HG03521 (cell line): ENCODE measurements around the gene POLE2.
"Not testable (repeated sequence)": the region's sequence is repeated elsewhere in the genome, so short reads cannot be mapped to it uniquely, and the experiment has no call there.

Experiments used
- ATAC-seq: cut with Tn5 transposase; IDR thresholded peaks from one replicate; pipeline ENCODE4 v1.9.1; 2021; ENCODE audit warnings: mild to moderate bottlenecking, moderate library complexity; ENCODE audit not compliant: unreplicated experiment

The POLE2 gene, protein sequence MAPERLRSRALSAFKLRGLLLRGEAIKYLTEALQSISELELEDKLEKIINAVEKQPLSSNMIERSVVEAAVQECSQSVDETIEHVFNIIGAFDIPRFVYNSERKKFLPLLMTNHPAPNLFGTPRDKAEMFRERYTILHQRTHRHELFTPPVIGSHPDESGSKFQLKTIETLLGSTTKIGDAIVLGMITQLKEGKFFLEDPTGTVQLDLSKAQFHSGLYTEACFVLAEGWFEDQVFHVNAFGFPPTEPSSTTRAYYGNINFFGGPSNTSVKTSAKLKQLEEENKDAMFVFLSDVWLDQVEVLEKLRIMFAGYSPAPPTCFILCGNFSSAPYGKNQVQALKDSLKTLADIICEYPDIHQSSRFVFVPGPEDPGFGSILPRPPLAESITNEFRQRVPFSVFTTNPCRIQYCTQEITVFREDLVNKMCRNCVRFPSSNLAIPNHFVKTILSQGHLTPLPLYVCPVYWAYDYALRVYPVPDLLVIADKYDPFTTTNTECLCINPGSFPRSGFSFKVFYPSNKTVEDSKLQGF

DNA sequence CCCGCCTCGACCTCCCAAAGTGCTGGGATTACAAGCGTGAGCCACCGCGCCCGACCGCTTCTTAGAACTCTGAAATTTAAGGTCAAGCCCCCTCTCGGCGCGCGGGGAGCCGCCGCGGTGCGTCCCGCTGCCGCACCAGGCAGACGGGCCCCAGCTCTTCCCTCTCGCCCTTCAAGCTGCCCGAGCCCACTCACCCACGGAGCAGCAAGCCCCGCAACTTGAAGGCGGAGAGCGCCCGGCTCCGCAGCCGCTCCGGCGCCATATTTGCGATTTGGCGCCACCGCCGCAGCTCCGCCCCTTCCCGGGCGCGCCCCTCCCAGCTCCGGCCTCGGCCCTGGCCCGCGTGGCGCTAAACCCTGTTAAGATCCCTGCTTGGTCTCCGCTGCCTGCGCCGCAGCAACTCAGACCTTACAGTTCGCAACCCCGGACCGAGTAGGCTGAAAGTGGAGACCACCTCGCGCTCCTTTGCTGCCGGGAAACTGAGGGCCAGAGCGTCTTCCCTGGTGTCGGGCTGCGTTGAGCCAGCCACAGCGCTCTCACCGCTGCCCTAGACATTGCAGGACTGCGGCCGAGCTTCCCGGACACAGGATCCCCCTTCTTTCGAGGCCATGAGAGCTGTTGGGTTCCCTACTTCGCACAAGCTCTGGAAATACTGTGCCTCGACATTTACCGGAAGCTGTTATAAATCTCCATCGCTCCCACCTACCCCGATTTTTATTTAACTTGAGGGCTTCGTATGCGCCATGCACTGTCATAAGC lies at the start of gene POLE2:
Gene POLE2 (minus strand): TSS at position 273 of the 759 bp plus-strand sequence. CDS start 11 bp downstream, at position 262.
- peak; percentile 85 for ATAC-seq

DNA sequence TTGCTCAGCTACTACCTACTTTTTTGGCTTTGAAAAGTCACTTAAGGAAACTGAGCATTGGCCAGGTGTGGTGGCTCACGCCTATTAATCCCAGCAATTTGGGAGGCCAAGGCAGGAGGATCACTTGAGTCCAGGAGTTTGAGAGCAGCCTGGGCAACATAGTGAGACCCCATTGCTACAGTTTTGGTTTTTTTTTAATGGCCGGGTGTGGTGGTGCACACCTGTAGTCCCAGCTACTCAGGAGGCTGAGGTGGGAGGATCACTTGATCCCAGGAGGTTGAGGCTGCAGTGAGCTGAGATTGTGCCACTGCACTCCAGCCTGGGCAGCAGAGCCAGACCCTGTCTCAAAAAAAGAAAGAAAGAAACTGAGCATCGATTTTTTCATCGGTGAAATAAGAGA lies 47.7 kb upstream of the POLE2 start:
- ATAC-seq: not testable (repeated sequence)

DNA sequence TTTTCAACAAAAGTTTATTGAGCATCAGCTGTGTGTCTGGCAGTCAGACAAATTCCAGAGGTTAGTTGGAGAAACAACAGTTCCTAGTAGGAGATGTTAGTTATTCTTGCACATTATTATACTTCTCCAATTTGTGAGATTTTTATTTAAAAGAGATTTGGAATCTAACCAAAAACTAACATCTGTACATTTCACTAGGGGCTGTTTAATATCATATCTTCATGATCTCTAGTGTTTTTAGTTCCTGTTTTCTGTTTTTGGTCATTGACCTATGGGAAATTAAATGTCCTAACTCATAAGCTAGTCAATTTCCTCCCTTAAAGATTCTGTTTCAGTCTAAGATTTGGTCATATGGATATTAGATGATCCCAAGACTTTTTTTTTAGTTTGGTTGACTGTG lies 45.8 kb upstream of the POLE2 start:
- no peak for ATAC-seq

DNA sequence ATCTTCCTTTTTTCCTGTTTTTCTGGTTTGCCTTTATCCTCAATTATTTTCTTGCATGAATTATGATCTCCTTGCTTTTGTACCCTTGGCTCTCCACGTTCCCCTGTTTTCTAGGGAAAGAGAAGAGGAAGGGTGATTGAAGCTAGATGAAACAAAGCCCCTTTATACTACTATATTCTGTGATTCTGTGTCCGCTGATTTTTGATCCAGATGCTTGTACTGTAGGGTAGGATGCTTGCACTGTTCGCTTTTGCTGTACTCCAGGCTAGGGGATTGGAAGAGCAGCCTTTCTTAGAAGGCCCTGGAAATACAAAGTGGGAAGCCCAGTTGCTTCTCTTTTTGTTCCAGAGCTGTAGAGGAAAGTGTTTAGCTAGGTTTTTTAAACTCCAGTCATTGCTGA lies 44.9 kb upstream of the POLE2 start:
- no peak for ATAC-seq

DNA sequence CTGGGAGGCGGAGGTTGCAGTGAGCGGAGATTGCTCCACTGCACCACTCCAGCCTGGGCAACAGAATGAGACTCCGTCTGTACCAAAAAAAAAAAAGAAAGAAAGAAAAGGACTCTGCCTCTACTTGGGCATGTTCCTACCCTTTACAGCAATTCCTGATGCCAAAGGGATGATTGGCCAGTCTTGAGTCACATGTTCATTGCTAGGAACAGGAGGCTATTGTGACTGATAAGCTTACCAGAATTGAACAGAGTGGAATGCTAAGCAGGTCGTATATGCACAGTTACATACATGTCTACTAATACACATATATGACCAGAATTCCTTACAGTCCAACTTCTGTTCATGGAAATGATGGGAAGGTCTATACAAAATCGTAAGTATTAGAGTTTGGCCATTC lies 39.2 kb upstream of the POLE2 start:
- no peak for ATAC-seq

DNA sequence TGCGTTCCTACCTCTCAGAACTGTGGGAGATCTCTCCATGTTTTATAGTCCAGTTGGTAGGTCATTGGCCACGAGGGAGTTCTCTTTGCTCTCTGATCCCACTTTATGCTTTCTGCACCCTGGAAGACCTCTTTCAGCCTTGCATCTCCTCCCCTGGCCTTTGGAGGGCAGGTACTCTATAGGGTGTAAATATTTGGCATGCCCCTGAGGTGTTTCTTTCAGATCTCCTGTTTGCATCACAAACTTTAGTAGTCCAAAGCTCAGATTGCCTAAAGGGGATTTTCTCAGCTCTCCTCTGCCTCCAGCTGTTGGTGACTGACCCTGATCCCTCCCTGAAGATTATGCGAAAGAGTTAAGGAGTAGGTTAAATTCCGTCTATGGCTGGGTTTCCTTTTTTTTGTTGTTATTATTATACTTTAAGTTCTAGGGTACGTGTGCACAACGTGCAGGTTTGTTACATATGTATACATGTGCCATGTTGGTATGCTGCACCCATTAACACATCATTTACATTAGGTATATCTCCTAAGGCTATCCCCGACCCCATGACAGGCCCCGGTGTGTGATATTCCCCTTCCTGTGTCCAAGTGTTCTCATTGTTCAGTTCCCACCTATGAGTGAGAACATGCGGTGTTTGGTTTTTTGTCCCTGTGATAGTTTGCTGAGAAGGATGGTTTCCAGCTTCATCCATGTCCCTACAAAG lies 33.9 kb upstream of the POLE2 start:
- ATAC-seq: not testable (repeated sequence)

DNA sequence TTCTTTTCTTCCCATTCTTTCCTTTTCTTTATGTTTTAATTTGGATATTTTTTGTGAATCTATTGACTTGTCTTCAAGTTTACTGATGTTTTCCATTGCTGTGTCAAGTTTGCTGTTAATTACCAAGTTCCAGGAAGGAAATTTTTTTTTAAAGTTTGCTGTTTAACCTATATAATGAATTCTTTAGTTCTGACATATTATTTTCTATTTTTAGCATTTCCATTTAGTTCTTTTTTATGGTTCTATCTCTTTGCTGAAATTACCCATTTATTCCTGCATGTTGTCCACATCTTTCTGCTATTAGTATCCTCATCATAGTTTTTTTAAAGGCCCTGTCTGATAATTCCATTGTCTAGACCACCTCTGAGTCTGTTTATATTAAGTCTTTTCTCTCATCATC lies 32.7 kb upstream of the POLE2 start:
- ATAC-seq: no peak

DNA sequence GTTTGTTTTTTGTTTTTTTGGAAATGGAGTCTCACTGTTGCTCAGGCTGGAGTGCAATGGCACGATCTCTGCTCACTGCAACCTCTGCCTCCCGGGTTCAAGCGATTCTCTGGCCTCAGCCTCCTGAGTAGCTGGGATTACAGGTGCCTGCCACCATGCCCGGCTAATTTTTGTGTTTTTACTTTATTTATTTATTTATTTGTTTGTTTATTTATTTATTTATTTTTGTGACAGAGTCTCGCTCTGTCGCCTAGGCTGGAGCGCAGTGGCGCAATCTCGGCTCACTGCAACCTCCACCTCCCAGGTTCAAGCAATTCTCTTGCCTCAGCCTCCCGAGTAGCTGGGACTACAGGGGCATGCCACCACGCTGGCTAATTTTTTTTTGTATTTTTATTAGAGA lies 23.0 kb upstream of the POLE2 start:
- ATAC-seq: not testable (repeated sequence)

DNA sequence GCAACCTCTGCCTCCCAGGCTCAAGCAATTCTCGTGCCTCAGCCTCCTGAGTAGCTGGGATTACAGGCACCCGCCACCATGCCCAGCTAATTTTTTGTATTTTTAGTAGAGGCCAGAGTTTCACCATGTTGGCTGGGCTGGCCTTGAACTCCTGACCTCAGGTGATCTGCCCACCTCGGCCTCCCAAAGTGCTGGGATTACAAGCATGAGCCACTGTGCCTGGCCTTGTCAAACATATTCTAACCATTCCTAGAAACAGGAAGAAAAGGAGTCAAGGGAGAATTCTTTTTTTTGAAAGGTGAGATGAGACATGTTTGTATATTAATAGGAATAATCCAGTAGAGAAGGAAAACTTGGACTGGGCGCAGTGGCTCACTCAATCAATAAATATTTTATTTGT lies 16.5 kb upstream of the POLE2 start:
- ATAC-seq: not testable (repeated sequence)

DNA sequence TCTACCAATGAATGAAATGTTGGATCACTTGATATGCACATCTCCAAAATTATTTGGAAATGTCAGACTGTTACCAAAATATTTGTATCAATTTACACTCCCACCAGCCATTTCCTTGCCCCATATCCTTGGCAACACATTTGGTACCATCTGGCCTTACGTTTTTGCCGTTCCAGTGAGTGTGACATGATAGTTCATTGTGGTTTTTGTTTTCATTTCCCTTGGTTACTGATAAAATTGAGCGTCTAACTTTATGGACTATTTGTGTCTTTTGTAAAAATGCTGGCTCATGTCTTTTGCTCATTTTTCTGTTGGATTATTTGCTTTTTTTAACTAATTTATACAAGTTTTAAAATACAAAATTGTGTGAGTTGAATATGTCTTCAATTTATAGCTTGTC lies 16.0 kb upstream of the POLE2 start:
- ATAC-seq: no peak

DNA sequence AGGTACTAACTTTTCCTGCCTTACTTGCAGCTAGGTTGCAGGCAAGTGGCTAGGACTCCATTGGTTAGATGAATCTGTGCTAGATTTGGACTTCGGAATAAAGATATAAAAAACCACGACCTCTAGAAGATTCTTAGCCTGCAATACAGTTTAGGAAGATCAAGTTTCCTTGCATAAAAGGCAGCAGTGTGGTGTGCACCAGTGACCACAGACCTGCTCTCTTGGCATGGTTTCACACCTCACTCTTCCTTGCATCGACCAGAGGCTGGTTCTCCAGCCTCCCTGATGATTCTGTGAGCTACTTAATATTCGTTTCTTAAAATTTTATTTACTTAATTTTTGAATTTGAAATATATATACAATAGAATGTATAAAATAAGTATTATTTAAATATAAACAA lies 14.7 kb upstream of the POLE2 start:
- no peak for ATAC-seq

DNA sequence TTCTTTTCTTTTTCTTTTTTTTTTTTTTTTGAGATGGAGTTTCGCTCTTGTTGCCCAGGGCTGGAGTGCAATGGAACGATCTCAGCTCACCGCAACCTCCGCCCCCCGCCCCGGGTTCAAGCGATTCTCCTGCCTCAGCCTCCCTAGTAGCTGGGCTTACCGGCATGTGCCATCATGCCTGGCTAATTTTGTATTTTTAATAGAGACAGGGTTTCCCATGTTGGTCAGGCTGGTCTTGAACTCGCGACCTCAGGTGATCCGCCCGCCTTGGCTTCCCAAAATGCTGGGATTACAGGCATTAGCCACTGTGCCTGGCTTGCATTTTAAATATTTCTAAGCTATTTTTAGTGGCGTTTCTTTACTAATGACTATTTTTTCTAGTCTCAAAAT lies 5.7 kb upstream of the POLE2 start:
- not testable (repeated sequence) for ATAC-seq

DNA sequence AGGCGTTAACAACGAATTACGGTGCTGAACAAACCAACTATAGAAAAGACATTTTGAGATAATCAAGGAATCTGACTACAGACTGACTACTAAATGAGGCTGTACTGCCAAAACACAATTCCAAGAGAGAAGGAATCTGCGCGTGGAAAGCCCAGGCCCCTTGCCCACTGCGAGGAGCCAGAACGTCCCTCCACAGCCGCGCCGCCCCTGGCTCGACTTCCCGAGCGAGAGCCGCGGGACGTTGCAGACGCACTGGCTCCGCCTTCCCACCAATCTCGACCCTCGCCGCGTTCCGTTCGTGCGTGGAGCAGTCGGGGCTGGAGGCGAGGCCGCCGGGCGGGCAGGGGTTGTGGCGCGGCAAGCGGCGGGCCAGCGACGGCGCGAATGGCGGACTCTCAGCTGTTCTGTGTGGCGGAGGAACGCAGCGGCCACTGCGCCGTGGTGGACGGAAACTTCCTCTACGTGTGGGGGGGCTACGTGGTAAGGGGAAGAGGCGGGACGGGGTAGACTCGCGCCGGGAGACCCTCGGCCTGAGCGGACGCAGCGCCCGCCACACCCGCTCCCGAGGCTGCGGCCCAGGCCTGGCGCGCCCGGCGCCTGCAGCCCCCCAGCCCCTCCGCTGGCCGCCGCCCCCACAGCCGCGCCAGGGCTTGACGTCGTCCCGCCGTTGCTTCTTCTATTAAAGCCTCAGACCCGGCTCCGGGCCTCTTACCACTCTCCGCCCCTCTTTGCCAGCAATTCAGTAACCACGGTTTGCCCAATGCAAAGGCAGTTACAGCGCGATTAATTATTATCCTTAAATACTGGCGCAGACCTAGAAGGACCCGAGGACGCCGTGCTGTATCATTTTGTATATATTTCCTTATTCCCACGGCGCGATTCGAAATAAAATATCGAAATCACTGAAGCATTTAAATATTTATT lies 5.1 kb upstream of the POLE2 start, which contains the start of gene KLHDC1:
Gene KLHDC1 (plus strand): TSS at position 310 of the 924 bp plus-strand sequence. CDS start 75 bp downstream, at position 385.
- ATAC-seq: peak; percentile 52

DNA sequence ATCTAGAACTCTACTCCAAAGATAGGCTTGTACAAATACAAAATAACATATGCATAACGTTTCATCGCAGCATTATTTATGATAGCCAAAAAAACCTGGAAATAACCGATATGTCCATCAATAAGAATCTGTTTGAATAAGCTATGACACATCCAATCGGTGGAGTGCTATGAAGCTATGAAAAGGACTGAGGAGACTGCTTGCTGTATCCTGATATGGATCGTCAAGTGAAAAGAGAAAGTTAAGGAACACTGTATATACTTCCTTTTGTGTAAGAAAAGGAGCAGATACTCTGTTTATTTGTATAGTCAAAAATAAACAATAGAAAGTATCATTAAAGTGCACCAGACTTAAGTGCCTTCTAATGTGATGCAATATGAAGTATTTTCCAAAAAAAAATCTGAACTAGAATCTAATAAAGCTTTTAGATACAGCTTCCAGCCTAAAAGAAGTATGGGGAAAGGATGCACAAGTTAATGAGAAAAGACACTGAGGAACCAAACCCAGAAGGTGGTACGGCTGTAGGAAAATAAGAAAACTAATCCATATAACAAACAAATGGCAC lies 4.3 kb upstream of the POLE2 start:
- ATAC-seq: no peak

DNA sequence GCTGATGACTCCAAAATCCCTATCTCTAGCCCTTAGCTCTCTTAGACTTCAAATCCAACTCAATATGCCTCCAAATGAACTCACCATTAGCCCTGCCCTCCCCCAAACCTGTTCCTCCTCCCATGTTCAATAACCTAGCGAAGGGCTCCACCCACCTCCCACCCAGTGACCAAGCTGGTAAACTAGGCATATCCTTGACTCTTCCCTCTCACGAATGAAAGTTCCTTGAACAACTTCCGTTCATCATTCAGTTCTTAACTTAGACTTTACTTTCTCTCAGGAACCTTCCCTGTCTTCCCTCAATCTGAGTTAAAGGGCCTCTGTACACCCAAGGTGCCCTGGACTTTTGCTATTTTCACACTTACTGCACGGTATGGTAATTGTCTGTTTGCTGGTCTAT lies 3.0 kb upstream of the POLE2 start:
- no peak for ATAC-seq

DNA sequence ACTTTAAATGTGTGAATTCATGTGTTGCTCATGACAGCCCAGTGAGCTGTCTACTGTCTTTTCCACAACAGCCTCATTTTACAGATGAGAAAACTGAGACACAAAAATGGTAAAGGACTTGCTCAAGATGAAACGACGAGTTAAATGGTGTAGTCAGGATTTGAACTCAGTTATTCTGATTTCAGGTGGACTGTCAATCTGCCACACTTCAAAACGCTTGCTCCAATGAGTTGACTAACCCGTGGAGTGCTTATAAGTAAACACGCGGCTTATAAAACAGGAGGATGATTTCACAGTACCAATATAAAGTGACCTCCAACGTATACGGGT lies 652 bp upstream of the POLE2 start:
- no peak for ATAC-seq

DNA sequence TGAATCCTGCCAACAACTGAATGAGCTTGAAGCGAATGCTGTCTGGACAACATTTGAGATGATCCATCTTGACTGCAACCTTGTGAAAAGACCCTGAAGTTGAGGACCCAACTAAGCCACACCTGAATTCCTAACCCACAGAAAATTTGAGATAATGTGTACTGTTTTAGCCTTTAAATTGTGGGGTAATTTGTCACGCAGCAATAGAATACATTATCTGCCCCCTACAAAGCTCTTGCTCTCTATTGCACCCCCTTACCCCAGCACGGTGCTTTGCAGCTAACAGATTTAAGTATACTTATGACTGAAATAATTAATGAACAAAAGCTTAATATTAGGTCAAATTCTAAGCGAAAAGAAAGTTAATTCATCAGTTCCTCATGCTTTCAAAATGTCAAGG lies 1.6 kb downstream of the POLE2 start:
- no peak for ATAC-seq

DNA sequence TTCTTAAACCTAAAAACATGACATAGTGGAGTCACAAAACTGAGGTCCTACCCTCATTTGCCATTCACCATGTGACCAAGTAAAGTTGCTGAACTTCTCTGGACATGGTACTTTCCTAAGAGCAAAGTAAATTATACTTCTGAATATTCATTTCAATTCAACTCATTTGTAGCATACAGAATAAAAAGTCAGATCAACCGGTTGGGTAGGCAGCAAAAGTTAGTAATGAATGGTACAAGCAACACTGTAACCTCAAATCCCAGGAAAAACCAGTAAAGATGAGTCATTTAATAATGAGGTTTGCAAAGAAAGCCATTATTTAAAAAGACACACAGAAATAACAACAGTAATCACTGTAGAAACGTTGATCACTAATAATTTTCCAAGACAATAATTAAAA lies 8.7 kb downstream of the POLE2 start:
- no peak for ATAC-seq

DNA sequence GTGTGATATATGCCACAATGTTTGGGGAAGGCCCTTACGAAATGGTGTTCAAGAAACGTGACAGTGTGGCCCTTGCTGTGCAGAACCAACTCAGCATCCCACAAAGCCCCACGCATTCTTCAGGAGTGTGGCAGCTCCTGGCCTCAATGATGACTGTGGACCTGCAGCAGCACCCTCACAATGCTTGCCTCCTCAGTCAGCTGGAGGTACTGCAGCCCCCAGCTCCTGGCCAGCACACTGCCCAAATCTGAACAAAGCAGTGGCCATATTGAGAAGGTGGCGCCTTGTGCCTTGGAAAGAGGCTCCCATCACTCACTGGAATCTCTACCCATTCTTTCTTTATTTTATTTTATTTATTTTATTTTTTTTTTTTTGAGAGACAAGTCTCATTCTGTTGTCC lies 10.4 kb downstream of the POLE2 start:
- no peak for ATAC-seq

DNA sequence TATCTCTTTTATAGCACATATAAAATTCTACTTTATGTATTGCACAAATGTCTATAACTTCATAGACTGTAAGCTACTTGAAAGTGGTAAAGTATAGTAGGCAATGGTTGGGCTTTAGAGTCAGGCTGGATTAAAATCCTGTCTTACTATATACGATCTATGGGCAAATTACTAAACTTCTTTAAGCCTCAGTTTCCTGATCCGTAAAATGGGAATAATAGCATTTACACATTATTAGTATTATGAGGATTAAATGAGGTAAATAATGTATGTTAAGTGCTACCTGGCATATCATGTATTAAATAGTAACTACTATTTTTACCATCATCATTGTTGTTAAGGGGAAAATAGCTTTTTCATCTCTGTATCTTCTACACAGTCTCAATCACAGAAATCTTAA lies 14.4 kb downstream of the POLE2 start:
- no peak for ATAC-seq
